Liver (tissue), 9 donors: ENCODE data around the gene ATP2B2. TPM values are rescaled to one million over a fixed set of nuclear protein-coding genes. Genes with fewer than 3 reads are reported as not detected.

Experiments
- DNase-seq: peaks from one replicate; pipeline ENCODE4 v3.0.0-alpha.2; 2017; ENCODE audit warnings: low spot score
- H3K27ac ChIP-seq, 2 donors: one replicate each; pipeline ENCODE4 v1.7.0; 2013; ENCODE audit warnings: inconsistent platforms in 2 of 2, low read length in 2 of 2, control low read depth in 1 of 2, low read depth in 1 of 2, mild to moderate bottlenecking in 1 of 2
- H3K27me3 ChIP-seq, 4 donors: one replicate each; pipeline versions ENCODE4 v1.6.1 to v1.7.0; 2013; ENCODE audit warnings: low read length in 3 of 4, inconsistent platforms in 1 of 4, mild to moderate bottlenecking in 1 of 4, moderate library complexity in 1 of 4; ENCODE audit not compliant: control insufficient read depth in 4 of 4, insufficient read depth in 4 of 4
- H3K36me3 ChIP-seq, 4 donors: one replicate each; pipeline versions ENCODE4 v1.6.1 to v1.7.0; 2013; ENCODE audit warnings: low read length in 3 of 4, mild to moderate bottlenecking in 3 of 4, low read depth in 1 of 4, moderate library complexity in 1 of 4; ENCODE audit not compliant: control insufficient read depth in 4 of 4, insufficient read depth in 3 of 4
- H3K4me1 ChIP-seq, 4 donors: one replicate each; pipeline versions ENCODE4 v1.6.1 to v1.7.0; 2013; ENCODE audit warnings: low read length in 3 of 4, mild to moderate bottlenecking in 3 of 4, moderate library complexity in 1 of 4; ENCODE audit not compliant: control insufficient read depth in 4 of 4, insufficient read depth in 4 of 4
- H3K4me3 ChIP-seq, 3 donors: one replicate each; pipeline versions ENCODE4 v1.6.1 to v1.7.0; 2013; ENCODE audit warnings: low read length in 3 of 3, control low read depth in 1 of 3, low read depth in 1 of 3, mild to moderate bottlenecking in 1 of 3
- H3K9ac ChIP-seq, 2 donors: one replicate each; pipeline ENCODE4 v1.7.0; 2013; ENCODE audit warnings: low read length in 2 of 2, mild to moderate bottlenecking in 2 of 2, moderate library complexity in 2 of 2, control low read depth in 1 of 2, low read depth in 1 of 2
- H3K9me3 ChIP-seq, 4 donors: one replicate each; pipeline versions ENCODE4 v1.6.1 to v1.7.0; 2013; ENCODE audit warnings: low read length in 3 of 4; ENCODE audit not compliant: control insufficient read depth in 4 of 4
- EGR1 ChIP-seq, 2 donors: IDR thresholded peaks; 2 replicates each; pipeline ENCODE4 v1.6.1; 2016 to 2018; ENCODE audit warnings: antibody characterized with exemption in 2 of 2, low read depth in 2 of 2
- FOXA1 ChIP-seq: IDR thresholded peaks from 2 replicates; pipeline ENCODE4 v1.6.1; 2016; ENCODE audit warnings: antibody characterized with exemption
- FOXA2 ChIP-seq: IDR thresholded peaks from 2 replicates; pipeline ENCODE4 v1.6.1; 2016; ENCODE audit warnings: antibody characterized with exemption
- GABPA ChIP-seq, 2 donors: IDR thresholded peaks in 1 of 2; conservative IDR thresholded peaks in 1 of 2; 2 replicates each; pipeline ENCODE4 v1.6.1; 2016; ENCODE audit warnings: antibody characterized with exemption in 2 of 2, mild to moderate bottlenecking in 1 of 2, moderate library complexity in 1 of 2
- HNF4A ChIP-seq, 2 donors: conservative IDR thresholded peaks; 2 replicates each; pipeline ENCODE4 v1.6.1; 2016; ENCODE audit warnings: antibody characterized with exemption in 2 of 2, mild to moderate bottlenecking in 2 of 2
- HNF4G ChIP-seq: IDR thresholded peaks from 2 replicates; pipeline ENCODE4 v1.6.1; 2016; ENCODE audit warnings: antibody characterized with exemption
- JUND ChIP-seq, 2 donors: IDR thresholded peaks; 2 replicates each; pipeline ENCODE4 v1.6.1; 2016; ENCODE audit warnings: antibody characterized with exemption in 2 of 2
- RAD21 ChIP-seq, 2 donors: IDR thresholded peaks; 2 replicates each; pipeline ENCODE4 v1.6.1; 2016; ENCODE audit warnings: antibody characterized with exemption in 2 of 2, mild to moderate bottlenecking in 2 of 2
- RXRA ChIP-seq, 2 donors: IDR thresholded peaks; 2 replicates each; pipeline ENCODE4 v1.6.1; 2017 to 2018; ENCODE audit warnings: antibody characterized with exemption in 2 of 2, mild to moderate bottlenecking in 1 of 2
- SP1 ChIP-seq: IDR thresholded peaks from 2 replicates; pipeline ENCODE4 v1.6.1; 2018; ENCODE audit warnings: antibody characterized with exemption, mild to moderate bottlenecking
- TAF1 ChIP-seq: conservative IDR thresholded peaks from 2 replicates; pipeline ENCODE4 v1.6.1; 2016; ENCODE audit warnings: antibody characterized with exemption, mild to moderate bottlenecking
- YY1 ChIP-seq: IDR thresholded peaks from 2 replicates; pipeline ENCODE4 v1.6.1; 2016; ENCODE audit warnings: antibody characterized with exemption, mild to moderate bottlenecking
- WGBS: extraction: QIAGEN DNeasy Blood & Tissue Kit; methylation state at CpG from one replicate; pipeline ENCODE4 v1.1.7; 2013; 5-methylcytosine and 5-hydroxymethylcytosine counted together
- polyA plus RNA-seq, 2 donors: library from polyadenylated mRNA; stranded (reverse) in 1 of 2; unstranded in 1 of 2; fragments of 200-250 nt in 1 of 2; fragments of >200 nt in 1 of 2; fragmentation: Nextera tagmentation in 1 of 2; extraction: Ambion mirVana in 1 of 2; gene quantifications; one replicate each; pipeline versions ENCODE4 v1.2.1 to v1.2.3, GENCODE V29; 2013 to 2015
- total RNA-seq, 2 donors: library from RNA; depleted of rRNA; stranded (reverse); fragments of >200 nt; gene quantifications; one replicate each; pipeline ENCODE4 v1.2.3, GENCODE V29; 2014
- TF ChIP-seq, protein P1 (sequence below): IDR thresholded peaks from 2 replicates; pipeline ENCODE4 v1.6.1; 2016; ENCODE audit warnings: antibody characterized with exemption
- TF ChIP-seq, protein P2 (sequence below): IDR thresholded peaks from 2 replicates; pipeline ENCODE4 v1.6.1; 2016; ENCODE audit warnings: antibody characterized with exemption
- TF ChIP-seq, protein P3 (sequence below): IDR thresholded peaks from 2 replicates; pipeline ENCODE4 v1.6.1; 2016; ENCODE audit warnings: antibody characterized with exemption, mild to moderate bottlenecking
- TF ChIP-seq, protein P4 (sequence below): fragments of 150-350 bp; IDR thresholded peaks from 2 replicates; pipeline ENCODE4 v1.5.1; 2017; ENCODE audit warnings: improper control_type of control experiment, low read depth, low read length; ENCODE audit not compliant: missing input control
- donor health status: healthy.
- donor health status: healthy.
- donor health status: healthy.
- donor health status: healthy.
- donor health status: healthy.

Gene ATP2B2
- total and polyA plus RNA-seq, 4 donors = 10.4 to 27.8 (median 20.7) TPM

DNA sequence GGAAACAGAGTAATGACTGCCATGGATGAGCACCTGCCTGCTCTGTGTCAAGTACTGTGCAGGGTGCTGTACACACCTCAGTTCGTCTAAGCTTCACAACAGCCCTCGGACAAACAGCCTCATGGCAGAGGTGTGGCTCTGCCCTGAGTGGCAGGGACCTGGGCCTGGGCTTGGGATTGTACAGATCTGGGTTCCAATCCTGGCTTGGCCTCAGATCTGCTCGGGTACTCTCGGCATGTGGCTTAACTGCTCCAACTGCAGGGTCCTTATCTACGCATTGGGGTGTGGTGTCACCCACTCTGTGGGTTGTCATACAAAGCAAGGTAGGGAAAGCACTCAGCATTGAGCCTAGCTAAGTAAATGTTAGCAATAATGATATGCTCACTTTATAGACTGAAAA is 137.9 kb downstream of the ATP2B2 start:
- no peak for TF ChIP-seq HNF4A (conservative IDR thresholded peaks at IDR 0.05)
- TF ChIP-seq, protein P1, sequence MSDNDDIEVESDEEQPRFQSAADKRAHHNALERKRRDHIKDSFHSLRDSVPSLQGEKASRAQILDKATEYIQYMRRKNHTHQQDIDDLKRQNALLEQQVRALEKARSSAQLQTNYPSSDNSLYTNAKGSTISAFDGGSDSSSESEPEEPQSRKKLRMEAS = no peak
- no peak for TF ChIP-seq RXRA (IDR thresholded peaks at IDR 0.05)
- DNase-seq = no peak
- Histone ChIP-seq H3K27me3 (no peaks in the 10 kb centered on the region), H3K9ac (no peak overlapping the region), H3K36me3 (peaks cover 5 to 62% (median 37%) of the 10 kb centered on the region in 4 donors), H3K27ac (no peak overlapping the region), H3K4me3 (no peak overlapping the region), H3K9me3 (no peaks in the 10 kb centered on the region), H3K4me1 (no peaks in the 10 kb centered on the region)
- WGBS = 96% methylated on average over 5 of the region's 5 CpGs

DNA sequence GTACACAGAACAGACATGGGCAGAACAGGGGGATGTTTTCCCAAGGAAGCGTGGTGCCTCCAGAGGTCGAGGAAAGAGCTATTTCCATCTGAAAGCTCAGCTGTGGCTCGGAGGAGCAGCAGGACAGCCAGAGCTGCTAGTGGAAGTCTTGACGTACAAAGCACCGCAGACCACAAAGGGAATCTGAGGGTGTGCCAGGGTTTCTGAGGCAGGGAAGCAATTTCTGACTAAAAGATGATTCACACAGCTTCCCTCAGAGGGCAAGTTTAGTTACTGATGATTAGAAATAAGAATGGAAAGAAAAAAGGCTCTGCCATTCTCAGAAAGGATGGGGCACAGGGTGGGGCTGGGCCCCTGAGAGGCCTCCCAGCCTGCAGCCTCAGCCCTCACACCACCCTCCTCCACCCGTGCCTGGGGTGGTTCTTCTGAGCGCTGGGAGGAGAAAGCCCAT is 138.7 kb downstream of the ATP2B2 start:
- Histone ChIP-seq H3K4me3 (no peak overlapping the region), H3K27me3 (no peaks in the 10 kb centered on the region), H3K9me3 (no peaks in the 10 kb centered on the region), H3K27ac (no peak overlapping the region), H3K4me1 (no peaks in the 10 kb centered on the region), H3K36me3 (peaks cover 3 to 64% (median 35%) of the 10 kb centered on the region in 4 donors), H3K9ac (no peak overlapping the region)
- DNase-seq = no peak
- WGBS = 74% methylated on average over 7 of the region's 7 CpGs
- no peak for TF ChIP-seq FOXA2
- TF ChIP-seq JUND (IDR thresholded peaks at IDR 0.05) = no peak
- no peak for TF ChIP-seq FOXA1
- TF ChIP-seq HNF4G = no peak
- no peak for TF ChIP-seq GABPA (IDR thresholded peaks at IDR 0.05 in 1 of 2, conservative IDR thresholded peaks at IDR 0.05 in 1 of 2)
- no peak for TF ChIP-seq RAD21 (IDR thresholded peaks at IDR 0.05)
- TF ChIP-seq, protein P1 = no peak
- TF ChIP-seq RXRA (IDR thresholded peaks at IDR 0.05) = no peak

DNA sequence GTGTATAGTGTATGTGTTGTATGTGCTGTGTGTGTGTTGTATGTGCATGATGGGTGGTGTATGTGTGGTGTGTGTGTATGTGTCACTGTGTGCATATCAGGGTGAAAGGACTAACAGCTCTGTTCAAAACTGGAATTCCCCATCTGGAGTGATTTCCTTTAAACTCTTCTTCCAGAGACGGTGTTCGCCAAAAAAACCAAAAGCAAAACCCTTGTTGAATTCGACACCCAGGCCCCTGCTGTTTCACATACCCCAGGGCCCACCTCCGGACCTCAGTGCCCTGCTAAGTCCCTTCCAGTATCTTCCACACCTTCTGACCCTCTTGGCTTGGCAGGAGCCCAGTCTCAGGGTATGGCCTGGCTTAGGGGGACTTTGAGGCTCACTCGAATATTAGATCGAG is 139.6 kb downstream of the ATP2B2 start:
- no peaks in the 10 kb centered on the region for H3K27me3 ChIP-seq
- H3K27ac ChIP-seq = no peak overlapping the region
- TF ChIP-seq, protein P2, sequence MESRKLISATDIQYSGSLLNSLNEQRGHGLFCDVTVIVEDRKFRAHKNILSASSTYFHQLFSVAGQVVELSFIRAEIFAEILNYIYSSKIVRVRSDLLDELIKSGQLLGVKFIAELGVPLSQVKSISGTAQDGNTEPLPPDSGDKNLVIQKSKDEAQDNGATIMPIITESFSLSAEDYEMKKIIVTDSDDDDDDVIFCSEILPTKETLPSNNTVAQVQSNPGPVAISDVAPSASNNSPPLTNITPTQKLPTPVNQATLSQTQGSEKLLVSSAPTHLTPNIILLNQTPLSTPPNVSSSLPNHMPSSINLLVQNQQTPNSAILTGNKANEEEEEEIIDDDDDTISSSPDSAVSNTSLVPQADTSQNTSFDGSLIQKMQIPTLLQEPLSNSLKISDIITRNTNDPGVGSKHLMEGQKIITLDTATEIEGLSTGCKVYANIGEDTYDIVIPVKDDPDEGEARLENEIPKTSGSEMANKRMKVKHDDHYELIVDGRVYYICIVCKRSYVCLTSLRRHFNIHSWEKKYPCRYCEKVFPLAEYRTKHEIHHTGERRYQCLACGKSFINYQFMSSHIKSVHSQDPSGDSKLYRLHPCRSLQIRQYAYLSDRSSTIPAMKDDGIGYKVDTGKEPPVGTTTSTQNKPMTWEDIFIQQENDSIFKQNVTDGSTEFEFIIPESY = no peak
- no peak for TF ChIP-seq YY1
- TF ChIP-seq, protein P3, sequence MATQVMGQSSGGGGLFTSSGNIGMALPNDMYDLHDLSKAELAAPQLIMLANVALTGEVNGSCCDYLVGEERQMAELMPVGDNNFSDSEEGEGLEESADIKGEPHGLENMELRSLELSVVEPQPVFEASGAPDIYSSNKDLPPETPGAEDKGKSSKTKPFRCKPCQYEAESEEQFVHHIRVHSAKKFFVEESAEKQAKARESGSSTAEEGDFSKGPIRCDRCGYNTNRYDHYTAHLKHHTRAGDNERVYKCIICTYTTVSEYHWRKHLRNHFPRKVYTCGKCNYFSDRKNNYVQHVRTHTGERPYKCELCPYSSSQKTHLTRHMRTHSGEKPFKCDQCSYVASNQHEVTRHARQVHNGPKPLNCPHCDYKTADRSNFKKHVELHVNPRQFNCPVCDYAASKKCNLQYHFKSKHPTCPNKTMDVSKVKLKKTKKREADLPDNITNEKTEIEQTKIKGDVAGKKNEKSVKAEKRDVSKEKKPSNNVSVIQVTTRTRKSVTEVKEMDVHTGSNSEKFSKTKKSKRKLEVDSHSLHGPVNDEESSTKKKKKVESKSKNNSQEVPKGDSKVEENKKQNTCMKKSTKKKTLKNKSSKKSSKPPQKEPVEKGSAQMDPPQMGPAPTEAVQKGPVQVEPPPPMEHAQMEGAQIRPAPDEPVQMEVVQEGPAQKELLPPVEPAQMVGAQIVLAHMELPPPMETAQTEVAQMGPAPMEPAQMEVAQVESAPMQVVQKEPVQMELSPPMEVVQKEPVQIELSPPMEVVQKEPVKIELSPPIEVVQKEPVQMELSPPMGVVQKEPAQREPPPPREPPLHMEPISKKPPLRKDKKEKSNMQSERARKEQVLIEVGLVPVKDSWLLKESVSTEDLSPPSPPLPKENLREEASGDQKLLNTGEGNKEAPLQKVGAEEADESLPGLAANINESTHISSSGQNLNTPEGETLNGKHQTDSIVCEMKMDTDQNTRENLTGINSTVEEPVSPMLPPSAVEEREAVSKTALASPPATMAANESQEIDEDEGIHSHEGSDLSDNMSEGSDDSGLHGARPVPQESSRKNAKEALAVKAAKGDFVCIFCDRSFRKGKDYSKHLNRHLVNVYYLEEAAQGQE = no peak
- TF ChIP-seq FOXA1 = no peak
- TF ChIP-seq SP1 = no peak
- TF ChIP-seq RAD21 (IDR thresholded peaks at IDR 0.05) = no peak
- no peak for TF ChIP-seq HNF4A (conservative IDR thresholded peaks at IDR 0.05)
- no peak for TF ChIP-seq RXRA (IDR thresholded peaks at IDR 0.05)
- TF ChIP-seq EGR1 (IDR thresholded peaks at IDR 0.05; ENCODE audit: low read depth in 2 of 2) = no peak
- no peak for TF ChIP-seq TAF1
- TF ChIP-seq, protein P4, sequence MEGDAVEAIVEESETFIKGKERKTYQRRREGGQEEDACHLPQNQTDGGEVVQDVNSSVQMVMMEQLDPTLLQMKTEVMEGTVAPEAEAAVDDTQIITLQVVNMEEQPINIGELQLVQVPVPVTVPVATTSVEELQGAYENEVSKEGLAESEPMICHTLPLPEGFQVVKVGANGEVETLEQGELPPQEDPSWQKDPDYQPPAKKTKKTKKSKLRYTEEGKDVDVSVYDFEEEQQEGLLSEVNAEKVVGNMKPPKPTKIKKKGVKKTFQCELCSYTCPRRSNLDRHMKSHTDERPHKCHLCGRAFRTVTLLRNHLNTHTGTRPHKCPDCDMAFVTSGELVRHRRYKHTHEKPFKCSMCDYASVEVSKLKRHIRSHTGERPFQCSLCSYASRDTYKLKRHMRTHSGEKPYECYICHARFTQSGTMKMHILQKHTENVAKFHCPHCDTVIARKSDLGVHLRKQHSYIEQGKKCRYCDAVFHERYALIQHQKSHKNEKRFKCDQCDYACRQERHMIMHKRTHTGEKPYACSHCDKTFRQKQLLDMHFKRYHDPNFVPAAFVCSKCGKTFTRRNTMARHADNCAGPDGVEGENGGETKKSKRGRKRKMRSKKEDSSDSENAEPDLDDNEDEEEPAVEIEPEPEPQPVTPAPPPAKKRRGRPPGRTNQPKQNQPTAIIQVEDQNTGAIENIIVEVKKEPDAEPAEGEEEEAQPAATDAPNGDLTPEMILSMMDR = no peak
- TF ChIP-seq, protein P1 = no peak
- no peaks in the 10 kb centered on the region for H3K4me1 ChIP-seq
- no peak overlapping the region for H3K4me3 ChIP-seq
- H3K9me3 ChIP-seq = no peaks in the 10 kb centered on the region
- peaks cover 3 to 64% (median 33%) of the 10 kb centered on the region in 4 donors for H3K36me3 ChIP-seq
- DNase-seq = no peak
- no peak overlapping the region for H3K9ac ChIP-seq
- 80% methylated on average over 6 of the region's 6 CpGs for WGBS
